GM19395 (cell line): Measurements from ENCODE around the gene ITPKB.
"Not testable (repeated sequence)": the region's sequence is repeated elsewhere in the genome, so short reads cannot be mapped to it uniquely, and the experiment has no call there.

Experiments
- ATAC-seq: cut with Tn5 transposase; IDR thresholded peaks from one replicate; pipeline ENCODE4 v1.9.1; 2021; ENCODE audit warnings: mild to moderate bottlenecking, moderate library complexity; ENCODE audit not compliant: unreplicated experiment

The ITPKB gene

GRCh38 chr1:226605318-226605950 is 133.6 kb downstream of the ITPKB start:
- no peak for ATAC-seq

- ATAC-seq: no peak
Measured at GRCh38 chr1:226604560-226605317, 134.3 kb downstream of the ITPKB start.

GRCh38 chr1:226603858-226604559 is 135.1 kb downstream of the ITPKB start:
- ATAC-seq: no peak

- no peak for ATAC-seq
Measured at GRCh38 chr1:226603022-226603857, 135.8 kb downstream of the ITPKB start.

- no peak for ATAC-seq
Measured at GRCh38 chr1:226602186-226603021, 136.7 kb downstream of the ITPKB start.

- ATAC-seq: no peak
Measured at GRCh38 chr1:226601456-226601855, 137.6 kb downstream of the ITPKB start.

GRCh38 chr1:226600254-226600653 is 138.8 kb downstream of the ITPKB start:
- ATAC-seq: no peak

- no peak for ATAC-seq
Measured at GRCh38 chr1:226599636-226600238, 139.3 kb downstream of the ITPKB start.

- ATAC-seq: not testable (repeated sequence)
Measured at GRCh38 chr1:226598955-226599354, 140.1 kb downstream of the ITPKB start.

GRCh38 chr1:226598455-226598849 is 140.6 kb downstream of the ITPKB start:
- ATAC-seq: no peak

GRCh38 chr1:226597616-226598454 is 141.2 kb downstream of the ITPKB start:
- no peak for ATAC-seq

GRCh38 chr1:226596531-226597165 is 142.4 kb downstream of the ITPKB start:
- ATAC-seq: no peak

- ATAC-seq: no peak
Measured at GRCh38 chr1:226593541-226593940, 145.5 kb downstream of the ITPKB start.

- no peak for ATAC-seq
Measured at GRCh38 chr1:226590614-226591013, 148.5 kb downstream of the ITPKB start.

- ATAC-seq: no peak
Measured at GRCh38 chr1:226589008-226589733, 149.9 kb downstream of the ITPKB start.

- ATAC-seq: no peak
Measured at GRCh38 chr1:226588484-226588883, 150.6 kb downstream of the ITPKB start.

- no peak for ATAC-seq
Measured at GRCh38 chr1:226586650-226587422, 152.2 kb downstream of the ITPKB start.
